Osteoblast (primary cell): ENCODE data around the gene LYST. TPM values are rescaled to one million over a fixed set of nuclear protein-coding genes. Genes with fewer than 3 reads are reported as not detected.

Experiments
- DNase-seq: peaks from one replicate; pipeline ENCODE4 v3.0.0; 2011; ENCODE audit warnings: low spot score, mixed read lengths; ENCODE audit not compliant: insufficient read length; ENCODE audit errors: missing footprints
- H2AFZ ChIP-seq: 2 replicates; pipeline ENCODE4 v1.6.0; 2011; ENCODE audit warnings: mild to moderate bottlenecking, low read length
- H3K27ac ChIP-seq: 2 replicates; pipeline ENCODE4 v1.5.1; 2011; ENCODE audit warnings: mild to moderate bottlenecking, low read depth, low read length, moderate library complexity
- H3K27me3 ChIP-seq: 2 replicates; pipeline ENCODE4 v1.6.0; 2012; ENCODE audit warnings: mild to moderate bottlenecking, control low read depth, inconsistent platforms, low read length, moderate library complexity; ENCODE audit not compliant: insufficient read depth
- H3K36me3 ChIP-seq: 2 replicates; pipeline ENCODE4 v1.5.1; 2011; ENCODE audit warnings: mild to moderate bottlenecking, low read length, control low read depth, moderate library complexity; ENCODE audit not compliant: insufficient read depth
- H3K4me1 ChIP-seq: 2 replicates; pipeline ENCODE4 v1.5.1; 2011; ENCODE audit warnings: mild to moderate bottlenecking, low read length, control low read depth, moderate library complexity; ENCODE audit not compliant: insufficient read depth
- H3K4me2 ChIP-seq: 2 replicates; pipeline ENCODE4 v1.6.0; 2011; ENCODE audit warnings: mild to moderate bottlenecking, low read length; ENCODE audit not compliant: insufficient read depth
- H3K4me3 ChIP-seq: fragments of 200-600 bp; sonication (generic); 3 replicates; pipeline ENCODE4 v1.5.1; 2012; ENCODE audit warnings: mild to moderate bottlenecking, low read length, inconsistent platforms; ENCODE audit not compliant: insufficient read depth
- H3K79me2 ChIP-seq: 2 replicates; pipeline ENCODE4 v1.6.0; 2012; ENCODE audit warnings: mild to moderate bottlenecking, low read length, control low read depth, inconsistent platforms; ENCODE audit not compliant: insufficient read depth
- H3K9me3 ChIP-seq: 2 replicates; pipeline ENCODE4 v1.5.1; 2011; ENCODE audit warnings: low read depth, low read length, control low read depth
- H4K20me1 ChIP-seq: 2 replicates; pipeline ENCODE4 v1.6.0; 2012; ENCODE audit warnings: mild to moderate bottlenecking, low read length, control low read depth; ENCODE audit not compliant: insufficient read depth
- CTCF ChIP-seq: IDR thresholded peaks from 2 replicates; pipeline ENCODE4 v1.5.1; 2011; ENCODE audit warnings: mild to moderate bottlenecking, low read depth, low read length, moderate library complexity; ENCODE audit errors: extremely low read depth
- total RNA-seq: library from RNA; depleted of rRNA; stranded (reverse); fragments of >200 nt; gene quantifications from 2 replicates; pipeline ENCODE4 v1.2.3, GENCODE V29; 2012

Gene LYST
- total RNA-seq, 1 donor, result 63.0 TPM

- H3K36me3 ChIP-seq, result no peaks in the 10 kb centered on the region
- H3K4me2 ChIP-seq, result no peak overlapping the region
- no peaks in the 10 kb centered on the region for H3K27me3 ChIP-seq
- TF ChIP-seq CTCF, result no peak
- no peak overlapping the region for H2AFZ ChIP-seq
- no peak overlapping the region for H3K4me3 ChIP-seq
- H3K79me2 ChIP-seq, result no peaks in the 10 kb centered on the region
- H3K9me3 ChIP-seq, result no peaks in the 10 kb centered on the region
- DNase-seq, result no peak
- no peak overlapping the region for H3K27ac ChIP-seq
- H3K4me1 ChIP-seq, result no peaks in the 10 kb centered on the region
- no peaks in the 10 kb centered on the region for H4K20me1 ChIP-seq
These were observed 6.9 kb upstream of the LYST start for GRCh38 chr1:235873571-235873970.

- no peak for DNase-seq
- H4K20me1 ChIP-seq, result no peaks in the 10 kb centered on the region
These were observed 6.3 kb upstream of the LYST start for GRCh38 chr1:235873045-235873444.

GRCh38 chr1:235872270-235872669, 5.6 kb upstream of the LYST start:
- no peaks in the 10 kb centered on the region for H3K27me3 ChIP-seq
- H3K9me3 ChIP-seq, result no peaks in the 10 kb centered on the region
- no peak overlapping the region for H3K27ac ChIP-seq
- no peak overlapping the region for H2AFZ ChIP-seq
- H3K36me3 ChIP-seq, result no peaks in the 10 kb centered on the region
- no peak for DNase-seq
- no peaks in the 10 kb centered on the region for H3K79me2 ChIP-seq
- H4K20me1 ChIP-seq, result no peaks in the 10 kb centered on the region
- H3K4me2 ChIP-seq, result no peak overlapping the region
- no peak overlapping the region for H3K4me3 ChIP-seq
- H3K4me1 ChIP-seq, result peaks cover 5% of the 10 kb centered on the region
- no peak for TF ChIP-seq CTCF

More at GRCh38 chr1:235873045-235873444, 6.3 kb upstream of the LYST start:
- Histone ChIP-seq H3K9me3 (no peaks in the 10 kb centered on the region), H3K4me3 (no peak overlapping the region), H3K4me1 (no peaks in the 10 kb centered on the region), H3K79me2 (no peaks in the 10 kb centered on the region), H3K27me3 (no peaks in the 10 kb centered on the region), H2AFZ (peak overlapping the region; percentile 5), H3K36me3 (no peaks in the 10 kb centered on the region), H3K27ac (no peak overlapping the region), H3K4me2 (no peak overlapping the region)
- no peak for TF ChIP-seq CTCF

- peak overlapping the region; percentile 100 for H2AFZ ChIP-seq
- peak overlapping the region; percentile 98 for H3K4me3 ChIP-seq
- H3K27ac ChIP-seq, result no peak overlapping the region
These were observed 1.3 kb upstream of the LYST start for GRCh38 chr1:235867903-235868469.

More at GRCh38 chr1:235867903-235868469, 1.3 kb upstream of the LYST start:
- H3K79me2 ChIP-seq, result peaks cover 36% of the 10 kb centered on the region
- DNase-seq, result no peak
- peak overlapping the region; percentile 98 for H3K4me2 ChIP-seq
- H3K9me3 ChIP-seq, result no peaks in the 10 kb centered on the region
- H3K4me1 ChIP-seq, result peaks cover 19% of the 10 kb centered on the region
- no peak for TF ChIP-seq CTCF
- H3K27me3 ChIP-seq, result no peaks in the 10 kb centered on the region
- no peaks in the 10 kb centered on the region for H3K36me3 ChIP-seq
- H4K20me1 ChIP-seq, result no peaks in the 10 kb centered on the region
